ENCODE measurements around the gene C16orf90. TPM values are rescaled to one million over a fixed set of nuclear protein-coding genes. Genes with fewer than 3 reads are reported as not detected.

The C16orf90 gene
- total RNA-seq, 1 donor from 2014 or later, result not detected

DNA sequence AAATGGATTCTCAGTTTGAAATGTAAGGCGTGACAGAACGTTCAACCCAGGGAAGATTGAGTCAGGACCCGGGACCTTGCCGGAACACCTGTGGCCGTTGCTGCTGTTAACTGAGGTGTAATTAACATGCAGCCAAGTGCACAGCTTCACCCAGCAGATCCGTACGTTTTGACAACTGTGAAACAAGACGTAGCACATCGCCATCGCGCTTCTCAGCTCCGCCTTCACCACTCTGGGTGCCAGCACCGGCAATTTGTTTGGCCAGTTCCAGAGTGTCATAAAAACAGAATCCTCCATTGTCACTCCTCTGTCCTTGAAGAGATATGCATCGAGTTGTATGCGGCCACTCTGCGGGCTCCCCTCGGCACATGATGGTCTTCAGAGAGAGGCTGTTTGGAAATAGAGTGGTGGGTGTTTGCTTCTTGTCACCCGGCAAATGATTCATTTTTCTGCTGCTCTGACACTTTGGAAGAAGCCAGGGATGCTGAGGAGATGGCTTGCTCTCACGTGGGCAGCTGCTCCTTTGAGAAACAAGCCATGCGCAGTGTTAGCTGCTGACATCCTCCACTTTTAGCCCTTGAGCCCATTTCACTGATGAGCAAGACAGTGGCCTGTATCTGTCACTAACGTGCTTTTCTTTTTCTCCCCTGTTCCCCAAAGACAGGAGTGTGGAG is 29.2 kb downstream of the C16orf90 start:
- DNase-seq (ENCODE audit: low spot score), result no peak

DNA sequence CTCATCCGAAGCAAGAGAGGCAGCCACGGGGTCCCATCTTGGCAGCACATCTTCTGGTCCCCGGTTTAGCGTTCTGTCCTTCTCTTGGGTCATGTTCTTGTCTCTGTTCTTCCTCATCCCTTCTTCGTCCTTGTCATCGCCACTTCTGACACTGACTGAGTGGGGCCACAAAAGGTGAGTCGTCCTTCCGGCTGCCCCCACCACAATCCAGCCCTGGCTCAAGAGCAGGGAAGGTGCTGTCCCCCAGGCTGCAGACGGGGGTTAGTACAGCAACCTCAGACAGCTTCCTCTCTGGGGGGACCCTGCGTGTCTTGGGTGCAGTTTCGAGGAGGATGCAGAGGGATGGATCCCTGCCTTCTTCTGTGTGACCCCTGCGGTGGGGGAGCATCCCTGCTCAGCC is 30.0 kb downstream of the C16orf90 start:
- DNase-seq (ENCODE audit: low spot score), result no peak

DNA sequence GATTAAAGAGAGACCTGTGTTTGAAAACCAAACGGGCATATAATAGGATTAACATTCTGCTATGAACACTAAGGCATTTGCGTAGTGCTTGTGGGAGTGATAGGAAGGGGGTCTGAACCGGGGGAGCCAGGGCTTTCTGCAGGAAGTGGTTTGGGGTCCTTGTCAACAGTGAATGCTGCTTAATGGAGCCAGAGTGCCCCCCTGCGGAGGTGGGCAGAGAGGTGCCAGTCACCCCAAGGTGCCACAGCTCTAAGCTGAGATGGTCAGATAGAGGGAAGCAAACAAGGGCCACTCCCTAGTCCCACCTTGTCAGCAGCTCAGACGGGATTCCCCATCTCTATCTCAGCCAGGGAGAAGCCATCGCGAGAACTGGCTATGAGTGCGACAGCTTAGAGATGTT is 34.1 kb downstream of the C16orf90 start:
- DNase-seq (ENCODE audit: low spot score), result no peak

DNA sequence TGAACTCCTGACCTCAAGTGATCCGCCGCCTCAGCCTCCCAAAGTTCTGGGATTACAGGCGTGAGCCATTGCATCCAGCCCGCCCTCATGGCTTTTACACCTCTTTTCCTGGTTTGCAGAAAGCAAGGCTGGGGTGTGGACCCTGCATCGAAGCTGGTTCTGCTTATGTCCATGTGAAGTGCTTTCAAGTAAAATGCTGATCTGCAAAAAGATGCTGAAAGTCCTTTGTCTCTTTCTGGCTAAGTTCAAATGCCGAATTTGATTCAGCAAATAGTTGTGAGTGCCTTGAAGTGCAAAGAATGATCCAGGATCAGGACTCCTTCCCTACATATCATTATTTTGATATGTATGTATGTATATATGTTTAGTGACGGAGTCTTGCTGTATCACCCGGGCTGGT is 34.7 kb downstream of the C16orf90 start:
- no peak for DNase-seq (ENCODE audit: low spot score)

DNA sequence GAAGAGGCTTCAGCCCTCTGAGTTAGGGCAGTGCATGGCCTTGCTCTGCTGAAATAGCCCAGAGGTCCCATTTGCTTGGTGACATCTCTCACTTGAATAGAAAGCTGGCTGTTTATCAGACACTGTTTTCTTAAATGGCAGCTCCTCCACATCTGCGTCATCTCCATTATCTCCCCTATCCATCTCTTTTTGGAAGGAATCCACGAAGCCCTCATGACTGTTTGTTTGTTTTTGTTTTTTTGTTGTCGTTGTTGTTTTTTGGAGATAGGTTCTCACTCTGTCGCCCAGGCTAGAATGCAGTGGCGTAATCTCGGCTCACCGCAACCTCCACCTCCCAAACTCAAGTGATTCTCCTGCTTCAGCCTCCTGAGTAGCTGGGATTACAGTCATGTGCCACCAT is 35.2 kb downstream of the C16orf90 start:
- DNase-seq (ENCODE audit: low spot score), result no peak

DNA sequence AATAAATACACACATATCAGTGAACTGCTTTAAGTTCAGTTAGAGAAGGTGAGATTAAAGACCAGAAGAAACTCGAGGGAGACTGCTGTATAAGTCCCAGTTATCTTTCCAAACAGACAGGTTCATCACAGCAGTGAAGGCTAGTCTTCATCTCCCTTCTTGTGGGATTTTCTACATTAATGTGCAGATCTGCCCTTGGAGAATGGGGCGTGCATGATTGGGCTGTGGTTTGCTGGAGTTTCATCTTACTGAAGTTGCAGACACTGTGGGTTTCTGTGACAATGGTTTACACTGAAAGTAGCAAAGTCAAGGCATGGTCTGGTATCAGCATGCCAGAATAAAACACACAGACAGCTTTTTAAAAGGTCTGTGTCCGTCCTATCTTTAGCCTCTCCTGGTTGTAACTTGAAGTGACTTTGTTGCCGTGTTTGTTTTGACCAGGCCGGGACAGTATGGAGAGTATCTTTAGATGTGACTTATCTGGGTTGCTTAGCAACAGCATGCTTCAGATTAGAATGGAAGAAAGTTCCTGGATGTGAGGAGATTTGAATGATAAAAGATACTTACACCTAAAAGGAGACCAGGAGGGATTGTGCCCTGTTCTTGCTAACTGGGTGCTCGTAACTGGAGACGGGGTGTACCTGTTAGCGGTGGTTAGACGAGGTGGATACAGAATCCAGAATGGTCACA is 35.7 kb downstream of the C16orf90 start:
- DNase-seq (ENCODE audit: low spot score), result no peak

DNA sequence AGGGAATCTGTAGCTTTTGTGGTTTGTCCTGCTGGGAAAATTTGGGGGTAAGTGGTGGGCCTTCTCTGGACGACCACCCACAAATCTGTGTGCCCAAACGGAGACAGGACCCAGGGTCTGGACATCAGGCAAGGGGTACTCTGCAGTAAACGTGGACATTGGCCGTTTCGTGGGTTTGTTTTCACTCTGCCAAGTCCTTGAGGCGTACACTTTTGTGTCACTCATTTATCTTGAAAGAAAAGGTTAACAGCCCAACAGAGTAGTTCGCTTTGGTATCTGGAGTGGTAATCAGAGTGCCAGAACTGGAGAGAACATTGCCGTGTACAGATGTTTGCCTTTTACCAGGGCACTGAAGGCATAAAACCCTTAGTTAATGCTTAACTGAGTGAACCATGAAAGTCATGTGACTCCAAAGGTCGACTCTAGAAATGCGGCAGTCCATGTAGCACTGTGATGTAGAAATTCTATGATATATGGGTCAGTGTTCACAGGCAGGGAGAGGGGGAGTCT is 36.4 kb downstream of the C16orf90 start:
- peak; percentile 66 for DNase-seq (ENCODE audit: low spot score)

DNA sequence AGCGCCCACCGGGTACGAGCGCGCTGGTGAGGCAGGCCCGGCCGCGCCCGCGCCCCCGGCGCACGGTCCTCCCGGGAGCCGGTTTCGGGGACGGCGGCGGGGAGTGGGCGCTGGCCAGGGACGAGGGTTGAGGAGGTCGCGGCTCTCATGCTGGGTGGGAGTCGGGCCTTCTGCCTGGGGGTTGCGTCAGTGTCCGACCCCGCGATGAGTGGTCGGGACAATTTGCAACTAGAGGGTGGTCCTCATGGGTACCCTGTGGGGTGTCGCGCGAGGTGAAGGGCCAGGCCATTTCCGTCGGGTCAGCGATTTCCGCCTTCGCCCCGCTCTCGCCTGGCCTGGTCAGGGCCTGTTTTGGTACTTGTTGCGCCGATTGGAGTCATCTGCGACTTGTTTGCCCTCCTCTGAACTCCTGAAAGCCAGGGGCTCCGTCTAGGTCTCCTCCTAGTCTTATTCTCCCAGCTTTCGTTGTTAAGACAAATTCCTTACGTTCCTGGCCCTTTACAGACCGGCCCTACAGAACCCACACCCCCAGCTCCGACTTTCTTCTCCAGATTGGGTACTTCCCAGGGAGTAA is 36.9 kb downstream of the C16orf90 start:
- no peak for DNase-seq (ENCODE audit: low spot score)

DNA sequence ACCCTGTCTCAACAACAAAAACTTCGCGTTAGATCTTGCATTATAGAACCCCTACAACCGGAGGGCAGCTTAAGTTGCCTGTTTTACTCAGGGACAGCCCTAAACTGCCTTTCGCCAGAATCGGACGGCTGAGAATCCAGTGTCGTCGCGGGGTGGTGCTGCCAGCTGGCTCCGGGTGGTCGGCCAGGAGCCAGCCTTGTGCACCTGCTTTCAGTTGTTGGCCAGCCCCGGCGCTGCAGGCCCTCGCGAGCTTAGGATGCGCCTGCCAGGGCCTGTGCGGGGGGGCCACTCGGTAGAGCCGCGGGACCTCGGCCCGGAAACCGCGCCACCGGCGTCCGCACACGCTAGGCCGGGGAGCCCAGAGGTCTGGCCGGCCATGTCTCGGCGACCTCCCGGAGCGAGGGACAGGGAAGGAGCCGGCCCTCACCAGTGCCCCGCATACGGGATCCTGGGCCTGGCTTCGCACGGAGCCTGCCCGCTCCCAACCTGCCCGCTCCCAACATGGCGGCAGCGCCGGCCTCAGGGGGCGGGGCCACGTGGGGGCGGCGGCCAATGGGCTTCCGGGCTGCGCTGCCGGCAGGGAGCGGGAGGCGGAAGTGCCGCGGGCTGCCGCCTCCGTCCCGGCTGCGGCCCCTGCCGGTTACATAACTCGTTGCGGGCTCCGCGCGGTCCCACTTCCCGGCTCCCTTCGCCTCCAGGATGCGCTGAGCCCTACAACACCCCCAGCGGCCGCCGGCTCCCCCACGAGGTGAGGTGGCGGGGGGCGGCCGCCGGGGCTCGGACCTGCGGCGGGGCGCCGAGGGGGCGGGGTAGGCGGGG is 37.6 kb downstream of the C16orf90 start:
- DNase-seq (ENCODE audit: low spot score), result peak; percentile 86

DNA sequence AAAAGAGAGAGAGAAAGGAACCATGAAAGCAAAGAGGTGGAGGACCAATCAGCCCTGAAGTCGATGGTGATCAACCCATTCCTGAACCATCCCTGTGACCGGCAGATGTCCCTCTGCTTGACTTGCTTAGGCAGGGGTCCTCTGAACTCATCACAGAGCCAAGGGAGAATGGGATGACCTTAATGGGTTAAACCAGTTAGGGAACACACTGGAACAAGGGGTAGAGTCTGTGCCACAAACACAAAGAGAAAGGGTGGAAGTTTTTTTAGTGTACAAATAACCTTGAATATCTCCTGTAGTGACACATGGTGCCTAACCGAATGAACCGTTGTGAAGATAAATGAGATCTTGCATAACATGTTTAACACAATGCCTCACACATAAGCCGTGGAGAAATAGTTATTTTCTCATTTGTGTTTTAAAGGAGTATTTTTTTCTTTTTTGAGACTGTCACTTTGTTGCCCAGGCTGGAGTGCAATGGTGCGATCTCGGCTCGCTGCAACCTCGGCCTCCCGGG is 40.6 kb downstream of the C16orf90 start:
- DNase-seq (ENCODE audit: low spot score), result no peak

DNA sequence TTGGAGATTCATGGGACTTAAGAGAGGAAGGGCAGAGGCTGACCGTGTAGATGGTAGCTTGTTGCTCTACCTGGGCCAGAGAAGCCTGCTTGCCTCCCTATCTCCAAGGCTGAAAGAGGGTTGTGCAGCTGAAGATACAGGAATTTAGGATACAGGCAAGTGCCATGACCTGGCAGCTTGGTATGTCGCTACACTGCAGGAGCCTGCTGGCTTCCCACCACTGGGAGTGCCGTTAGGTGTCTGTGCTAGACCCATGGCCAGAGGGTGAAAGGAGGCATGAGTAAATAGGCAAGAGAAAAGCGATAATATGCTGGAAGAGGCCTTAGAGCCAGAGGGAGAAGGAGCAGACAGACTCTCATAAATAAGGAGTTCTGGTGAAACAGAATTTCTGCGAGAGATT is 41.2 kb downstream of the C16orf90 start:
- no peak for DNase-seq (ENCODE audit: low spot score)

DNA sequence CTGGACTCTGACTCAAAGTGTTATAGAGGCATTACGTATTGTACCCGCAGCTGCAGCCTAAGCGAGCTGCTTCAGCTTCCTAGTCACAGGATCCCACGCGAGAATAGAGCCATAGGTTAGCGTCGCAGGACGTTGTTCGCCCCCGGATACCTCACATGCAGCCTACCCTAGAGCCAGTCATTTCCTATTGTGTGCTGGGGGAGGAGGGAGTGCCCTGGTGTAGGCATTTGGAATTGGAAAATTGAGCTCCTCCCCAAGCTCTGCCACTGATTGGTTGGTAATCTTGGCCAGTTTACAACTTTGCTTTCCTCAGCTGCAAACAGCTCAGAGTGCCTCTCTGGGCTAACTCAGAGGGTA is 51.3 kb downstream of the C16orf90 start:
- DNase-seq (ENCODE audit: low spot score), result no peak

Other genes with a start within 250 kb of the C16orf90 start
- gene MEFV, start 238.9 kb downstream of the C16orf90 start, total RNA-seq, result 0.52 TPM
- gene ZNF263, start 212.0 kb downstream of the C16orf90 start, total RNA-seq, result 23.8 TPM
- gene TIGD7, start 190.1 kb downstream of the C16orf90 start, total RNA-seq, result 9.9 TPM
- gene ZNF75A, start 190.0 kb downstream of the C16orf90 start, total RNA-seq, result 25.9 TPM
- 0.14 TPM for gene OR2C1, start 139.6 kb downstream of the C16orf90 start, total RNA-seq
- gene ZSCAN32, start 94.5 kb downstream of the C16orf90 start, total RNA-seq, result 10.9 TPM
- gene ZNF174, start 94.3 kb downstream of the C16orf90 start, total RNA-seq, result 16.8 TPM
- 2.3 TPM for gene ZNF597, start 52.0 kb downstream of the C16orf90 start, total RNA-seq
- gene NAA60, start 51.8 kb downstream of the C16orf90 start, total RNA-seq, result 70.3 TPM
- gene CLUAP1, start 5.5 kb upstream of the C16orf90 start, total RNA-seq, result 39.9 TPM
- gene NLRC3, start 81.9 kb upstream of the C16orf90 start, total RNA-seq, result 4.0 TPM
- gene SLX4, start 116.1 kb upstream of the C16orf90 start, total RNA-seq, result 6.8 TPM
- gene DNASE1, start 159.2 kb upstream of the C16orf90 start, total RNA-seq, result 24.0 TPM
- 101 TPM for gene TRAP1, start 222.0 kb upstream of the C16orf90 start, total RNA-seq